Measurements from ENCODE around the gene DCAF6.

- TF ChIP-seq POLR2AphosphoS5 (IDR thresholded peaks at IDR 0.05; ENCODE audit: borderline replicate concordance, low read depth, low read length) (no peak), EZH2 (IDR thresholded peaks at IDR 0.05) (no peak)
Measured at GRCh38 chr1:168087696-168088095, 151.2 kb downstream of the DCAF6 start.

Data from SK-N-MC (cell line).